Lung (tissue), 12 donors: ENCODE measurements around the gene CDKN2A. TPM values are rescaled to one million over a fixed set of nuclear protein-coding genes. Genes with fewer than 3 reads are reported as not detected.

Experiments
- ATAC-seq: fragments of 200-7000 bp; cut with Tn5 transposase; one replicate; pipeline ENCODE4 v1.9.1; 2020; ENCODE audit warnings: moderate number of reproducible peaks; ENCODE audit not compliant: insufficient read depth, low FRiP score
- DNase-seq, 3 donors: peaks; one replicate each; pipeline ENCODE4 v3.0.0-alpha.2; 2013 to 2017
- H3K27ac ChIP-seq, 2 donors: one replicate each; pipeline ENCODE4 v1.5.1; 2013; ENCODE audit warnings: mild to moderate bottlenecking in 2 of 2, moderate library complexity in 2 of 2, control low read depth in 1 of 2, inconsistent platforms in 1 of 2, low read depth in 1 of 2, low read length in 1 of 2
- H3K27me3 ChIP-seq, 3 donors: one replicate each; pipeline ENCODE4 v1.5.1; 2013; ENCODE audit warnings: low read length in 2 of 3; ENCODE audit not compliant: control insufficient read depth in 3 of 3, insufficient read depth in 3 of 3
- H3K36me3 ChIP-seq, 4 donors: one replicate each; pipeline ENCODE4 v1.5.1; 2013; ENCODE audit warnings: low read length in 4 of 4, mild to moderate bottlenecking in 1 of 4, moderate library complexity in 1 of 4; ENCODE audit not compliant: control insufficient read depth in 4 of 4, insufficient read depth in 4 of 4
- H3K4me1 ChIP-seq, 5 donors: one replicate each; pipeline ENCODE4 v1.5.1; 2013; ENCODE audit warnings: low read length in 5 of 5, mild to moderate bottlenecking in 2 of 5, moderate library complexity in 1 of 5; ENCODE audit not compliant: control insufficient read depth in 5 of 5, insufficient read depth in 5 of 5
- H3K4me3 ChIP-seq: one replicate; pipeline ENCODE4 v1.5.1; 2013; ENCODE audit warnings: mild to moderate bottlenecking, control low read depth, moderate library complexity
- H3K9ac ChIP-seq, 2 donors: one replicate each; pipeline ENCODE4 v1.5.1; 2013; ENCODE audit warnings: low read length in 2 of 2, control low read depth in 1 of 2; ENCODE audit not compliant: insufficient read depth in 1 of 2
- H3K9me3 ChIP-seq, 4 donors: one replicate each; pipeline ENCODE4 v1.5.1; 2013; ENCODE audit warnings: low read length in 3 of 4, mild to moderate bottlenecking in 1 of 4, moderate library complexity in 1 of 4; ENCODE audit not compliant: control insufficient read depth in 4 of 4, insufficient read depth in 3 of 4
- CTCF ChIP-seq: IDR thresholded peaks from 2 replicates; pipeline ENCODE4 v1.5.1; 2012; ENCODE audit warnings: mild to moderate bottlenecking; ENCODE audit errors: control extremely low read depth, extremely low read depth
- WGBS, 2 donors: extraction: QIAGEN DNeasy Blood & Tissue Kit; methylation state at CpG; one replicate each; pipeline ENCODE4 v1.1.7; 2013; 5-methylcytosine and 5-hydroxymethylcytosine counted together
- polyA plus RNA-seq, 2 donors: library from polyadenylated mRNA; stranded (reverse); fragments of 200-250 nt; gene quantifications; one replicate each; pipeline ENCODE4 v1.2.1, GENCODE V29; 2013
- total RNA-seq, 2 donors: library from RNA; depleted of rRNA in 1 of 2; stranded (reverse); fragments of >200 nt in 1 of 2; gene quantifications; one replicate each; pipeline ENCODE4 v1.2.1, GENCODE V29; 2014 to 2021
- donor health status: control.
- donor health status: control.
- donor health status: Bipolar disorder and iron deficiency.
- donor health status: healthy.
- donor health status: DM: yes; HTN: yes; CAD: no.

Gene CDKN2A
- total and polyA plus RNA-seq, 4 donors, result 0.54 to 4.8 (median 1.1) TPM

- Histone ChIP-seq H3K4me3 (no peak overlapping the region), H3K9ac (no peak overlapping the region), H3K4me1 (no peaks in the 10 kb centered on the region), H3K9me3 (no peaks in the 10 kb centered on the region), H3K27me3 (peaks cover 0 to 95% (median 77%) of the 10 kb centered on the region in 3 donors), H3K36me3 (no peaks in the 10 kb centered on the region), H3K27ac (no peak overlapping the region)
- DNase-seq (no peak), ATAC-seq (no peak)
- TF ChIP-seq CTCF, result no peak
These were observed 10.1 kb downstream of the CDKN2A start for GRCh38 chr9:21984101-21984500.

GRCh38 chr9:21983561-21983935 is 10.6 kb downstream of the CDKN2A start:
- TF ChIP-seq CTCF, result no peak
- H3K9me3 ChIP-seq, result no peaks in the 10 kb centered on the region
- H3K36me3 ChIP-seq, result no peaks in the 10 kb centered on the region
- no peak overlapping the region for H3K4me3 ChIP-seq
- H3K4me1 ChIP-seq, result no peaks in the 10 kb centered on the region
- no peak overlapping the region for H3K9ac ChIP-seq
- ATAC-seq (no peak), DNase-seq (no peak)
- H3K27ac ChIP-seq, result no peak overlapping the region
- H3K27me3 ChIP-seq, result peaks cover 0 to 95% (median 77%) of the 10 kb centered on the region in 3 donors
- WGBS, 2 donors, result 43 to 50% methylated on average over 1 of the region's 1 CpG

DNA sequence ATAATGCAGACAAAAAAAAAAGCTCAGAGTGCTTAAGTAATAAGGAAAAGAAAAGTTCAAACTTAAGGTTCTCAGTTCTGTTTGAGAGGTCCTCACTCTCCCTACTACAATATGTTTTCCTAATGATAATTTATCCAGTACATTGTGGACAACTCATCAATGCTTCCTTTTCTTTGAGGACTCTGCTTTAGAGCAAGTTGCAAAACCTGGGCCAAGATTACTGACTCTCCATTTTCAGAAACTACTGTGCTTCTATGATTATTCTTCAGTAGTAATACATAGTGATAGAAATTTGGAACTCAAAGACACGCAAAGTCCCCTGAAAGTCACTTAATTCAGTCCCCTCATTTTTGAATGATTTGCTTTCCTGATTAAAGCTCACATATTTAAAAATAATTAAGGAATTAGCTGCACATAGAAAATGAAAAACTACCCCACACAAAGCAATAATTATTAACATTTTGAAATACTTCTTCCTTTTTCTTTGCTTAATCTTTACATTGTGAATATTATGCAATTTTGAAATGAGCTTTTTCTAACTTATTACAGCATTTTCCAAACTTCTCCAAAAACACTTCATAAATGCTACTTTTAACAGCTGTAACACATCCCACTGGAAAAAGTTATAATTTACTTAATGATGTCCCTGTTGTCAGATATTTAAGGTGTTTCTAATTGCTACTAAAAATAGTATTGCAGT is 11.2 kb downstream of the CDKN2A start:
- TF ChIP-seq CTCF, result no peak
- ATAC-seq, result no peak

DNA sequence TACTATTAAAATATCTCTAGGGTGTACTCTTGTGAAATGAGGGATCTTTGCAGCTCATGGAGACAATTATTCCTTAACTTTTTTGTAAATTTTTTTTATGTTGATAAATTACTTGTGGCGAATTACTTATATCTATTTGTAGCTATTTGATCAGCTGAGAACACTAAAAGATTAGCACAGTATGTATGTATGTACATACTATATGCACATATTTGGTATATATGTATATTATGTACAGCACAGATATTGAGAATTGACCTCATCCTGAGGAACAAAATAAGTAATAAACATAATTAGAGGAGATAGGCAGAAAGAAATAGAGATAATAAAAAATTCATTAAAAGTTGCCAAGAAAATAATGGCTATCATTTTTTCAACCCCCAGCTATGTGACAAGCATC is 11.8 kb downstream of the CDKN2A start:
- no peaks in the 10 kb centered on the region for H3K9me3 ChIP-seq
- H3K9ac ChIP-seq, result no peak overlapping the region
- ATAC-seq (no peak), DNase-seq (no peak)
- TF ChIP-seq CTCF, result no peak
- H3K27me3 ChIP-seq, result peaks cover 0 to 94% (median 69%) of the 10 kb centered on the region in 3 donors
- no peaks in the 10 kb centered on the region for H3K36me3 ChIP-seq
- no peaks in the 10 kb centered on the region for H3K4me1 ChIP-seq
- H3K27ac ChIP-seq, result no peak overlapping the region
- no peak overlapping the region for H3K4me3 ChIP-seq
- WGBS, 2 donors, result 59% methylated on average over 1 of the region's 1 CpG

More for the DNA sequence above, 11.2 kb downstream of the CDKN2A start:
- Histone ChIP-seq H3K27ac (no peak overlapping the region), H3K36me3 (no peaks in the 10 kb centered on the region), H3K4me1 (no peaks in the 10 kb centered on the region), H3K9ac (no peak overlapping the region), H3K9me3 (no peaks in the 10 kb centered on the region), H3K27me3 (peaks cover 0 to 94% (median 73%) of the 10 kb centered on the region in 3 donors), H3K4me3 (no peak overlapping the region)
- 63 to 68% methylated on average over 1 of the region's 1 CpG for WGBS, 2 donors
- DNase-seq, result no peak
